SK-MEL-5 (cell line): ENCODE measurements around the gene FABP7. TPM values are rescaled to one million over a fixed set of nuclear protein-coding genes. Genes with fewer than 3 reads are reported as not detected.
A peak's percentile ranks its signal among the peaks of the same experiment; 100 is the strongest.

Source experiments
- DNase-seq: peaks from one replicate; pipeline ENCODE4 v3.0.0-alpha.2; 2016; ENCODE audit warnings: low read depth, low spot score
- in situ Hi-C: cut with HindIII; loops from 2 replicates; pipeline ENCODE4 v1.10.0; 2016; ENCODE audit warnings: low sequenced_read_pairs, high pct_unique_total_duplicates, low pct_unique_long_range_greater_than_20kb
- small RNA-seq, 2 experiments: library from RNA; depleted of rRNA; stranded (forward); fragments of <200 nt; gene quantifications; one replicate each; pipeline ENCODE3, GENCODE V24; 2014
- total RNA-seq: library from RNA; depleted of rRNA; stranded (reverse); fragments of >200 nt; shearing (Covaris generic); gene quantifications from 2 replicates; pipeline ENCODE4 v1.2.3, GENCODE V29; 2014; rRNA removed

FABP7 gene
- total RNA-seq, 1 experiment from 2014 or later, result 200 TPM

GRCh38 chr6:122809001-122809400 is 29.5 kb downstream of the FABP7 start:
- peak; percentile 88 for DNase-seq
- in situ Hi-C loops, result no loop called here

DNA sequence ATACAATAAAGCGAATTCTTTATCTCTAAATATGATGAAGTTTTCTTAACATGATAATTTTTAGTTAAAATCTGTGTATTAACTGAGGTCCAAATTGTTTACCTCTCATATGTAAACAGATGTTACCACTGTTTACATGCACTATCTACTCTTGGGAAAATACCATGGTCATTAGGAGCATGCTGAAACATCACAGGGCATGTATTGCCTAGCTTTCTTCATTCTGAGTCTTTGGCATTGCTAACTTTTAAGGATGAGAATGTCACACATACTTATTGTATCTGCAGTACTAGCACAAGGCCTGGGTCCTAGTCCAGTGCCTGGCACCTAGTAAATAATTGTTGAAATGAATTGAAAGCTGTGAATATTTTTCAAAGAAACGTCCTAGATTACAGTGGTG is 30.2 kb downstream of the FABP7 start:
- DNase-seq, result no peak
- in situ Hi-C loops, result no loop called here

DNA sequence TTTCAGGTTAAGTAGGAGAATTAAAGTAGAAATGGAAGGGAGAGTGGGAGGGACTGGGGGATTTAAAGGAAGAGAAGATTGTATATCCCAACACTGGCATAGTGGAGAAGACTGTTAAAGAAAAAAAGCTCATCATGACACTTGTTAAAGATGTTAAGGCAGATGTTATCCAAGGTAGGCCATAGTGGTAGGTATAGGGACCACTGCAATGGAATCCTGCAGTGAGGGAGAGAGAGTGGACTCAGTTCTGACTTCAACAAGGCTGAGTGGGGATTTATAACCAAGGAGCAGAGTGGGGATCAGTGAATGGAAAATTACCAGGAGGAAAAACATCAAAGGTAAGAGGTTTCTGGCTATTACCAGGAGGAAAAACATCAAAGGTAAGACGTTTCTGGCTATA is 30.7 kb downstream of the FABP7 start:
- in situ Hi-C loops, result no loop called here
- DNase-seq, result no peak

- in situ Hi-C loops, result no loop called here
- DNase-seq, result no peak
Observed at GRCh38 chr6:122817358-122817757, 37.8 kb downstream of the FABP7 start.

DNA sequence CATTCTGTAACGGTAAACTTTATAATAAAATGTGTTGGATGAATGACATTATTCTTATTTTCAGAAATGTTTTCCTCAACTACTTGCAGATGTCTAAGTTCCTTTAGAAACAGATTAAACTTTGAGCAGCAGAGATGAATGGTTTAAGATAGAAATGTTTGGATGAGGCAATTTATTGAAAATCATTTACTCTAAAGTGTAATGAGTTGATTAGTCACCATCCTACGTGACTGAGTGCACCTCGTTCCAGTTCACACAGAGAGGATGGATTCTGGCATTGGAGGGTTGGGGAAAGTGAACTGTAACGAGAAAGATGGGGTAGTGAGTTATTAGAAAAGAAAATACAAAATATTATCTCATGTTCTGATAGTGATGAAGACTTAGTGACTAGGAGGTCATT is 38.2 kb downstream of the FABP7 start:
- in situ Hi-C loops, result no loop called here
- DNase-seq, result no peak

DNA sequence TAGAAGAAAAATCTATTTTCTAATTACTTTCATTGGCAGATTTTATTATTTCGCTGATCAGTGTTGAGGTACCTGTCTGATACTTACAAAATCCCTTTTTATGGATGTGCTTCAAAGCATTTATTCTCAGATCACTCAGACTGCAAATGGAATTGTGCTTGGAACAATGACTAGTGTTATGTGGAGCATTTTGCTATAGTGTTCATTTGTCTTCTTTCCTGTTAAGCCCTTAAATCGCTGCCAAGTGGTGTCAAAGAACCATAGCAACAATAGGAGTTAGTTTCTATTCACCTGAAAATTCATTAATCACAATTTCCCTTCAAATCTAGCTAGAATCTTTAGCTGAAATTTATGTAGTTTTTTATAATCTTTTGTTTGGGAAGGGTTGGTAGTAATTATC is 39.4 kb downstream of the FABP7 start:
- in situ Hi-C loops, result no loop called here
- peak; percentile 25 for DNase-seq

DNA sequence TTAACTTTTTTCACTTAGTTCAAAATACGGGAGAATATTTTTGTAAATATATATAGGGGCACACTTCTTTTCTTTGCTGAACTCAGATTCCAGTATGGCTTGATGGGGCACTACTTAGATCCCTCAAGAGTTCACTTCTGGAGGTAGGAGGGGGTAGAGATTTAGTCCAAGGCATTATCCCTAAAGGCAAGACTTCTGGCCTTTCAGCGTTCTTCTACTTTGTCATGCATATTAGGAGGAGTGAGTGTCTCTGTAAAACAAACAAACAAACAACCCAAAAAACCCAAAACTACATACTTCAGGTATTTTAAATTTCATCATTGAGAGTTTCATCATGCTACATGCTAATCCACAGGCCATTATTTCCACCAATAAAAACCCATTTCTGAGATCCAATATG is 41.6 kb downstream of the FABP7 start:
- in situ Hi-C loops, result no loop called here
- DNase-seq, result no peak

DNA sequence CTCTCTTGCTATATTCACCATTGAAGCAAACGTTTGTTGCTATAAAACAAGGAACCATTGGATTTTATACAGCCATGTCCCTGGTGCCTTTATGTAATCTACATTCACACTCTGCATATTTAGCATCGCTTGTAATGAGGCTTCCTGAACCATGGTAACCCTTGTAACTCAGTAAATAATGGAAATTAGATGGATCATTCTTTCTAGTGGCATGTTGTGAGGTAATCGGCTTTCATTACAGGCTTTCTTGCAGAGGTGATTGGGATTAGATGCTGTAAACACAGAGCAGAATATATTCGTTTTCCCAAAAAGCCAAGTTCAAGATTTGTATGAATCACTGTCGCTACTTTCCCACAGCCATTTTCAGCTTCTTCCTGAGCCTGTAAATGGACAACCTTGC is 45.6 kb downstream of the FABP7 start:
- in situ Hi-C loops, result no loop called here
- no peak for DNase-seq

- in situ Hi-C loops, result no loop called here
Observed at GRCh38 chr6:122829456-122829855, 49.9 kb downstream of the FABP7 start.

DNA sequence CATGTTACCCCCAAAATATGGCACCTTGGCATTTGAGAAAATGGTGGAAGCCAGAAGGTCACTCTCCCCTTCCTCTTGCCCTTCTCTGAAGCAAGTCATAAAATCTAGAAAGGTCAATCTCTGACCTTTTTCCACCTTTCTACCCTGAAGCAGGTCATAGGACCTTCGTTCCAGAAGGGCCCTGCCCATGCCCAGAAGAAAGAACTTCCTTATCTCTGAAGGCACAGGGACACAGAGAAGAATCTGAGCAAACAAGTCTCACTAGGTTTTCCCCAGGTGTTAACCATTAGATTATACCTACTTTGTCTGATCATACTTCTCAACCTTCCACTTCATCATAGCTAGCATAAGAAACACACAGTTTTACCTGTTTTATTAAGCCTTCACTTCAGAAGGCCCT is 52.0 kb downstream of the FABP7 start:
- peak; percentile 54 for DNase-seq
- in situ Hi-C loops, result no loop called here

More at GRCh38 chr6:122829456-122829855, 49.9 kb downstream of the FABP7 start:
- DNase-seq, result no peak

GRCh38 chr6:122832459-122832858 is 52.9 kb downstream of the FABP7 start:
- DNase-seq, result peak; percentile 29
- in situ Hi-C loops, result no loop called here

DNA sequence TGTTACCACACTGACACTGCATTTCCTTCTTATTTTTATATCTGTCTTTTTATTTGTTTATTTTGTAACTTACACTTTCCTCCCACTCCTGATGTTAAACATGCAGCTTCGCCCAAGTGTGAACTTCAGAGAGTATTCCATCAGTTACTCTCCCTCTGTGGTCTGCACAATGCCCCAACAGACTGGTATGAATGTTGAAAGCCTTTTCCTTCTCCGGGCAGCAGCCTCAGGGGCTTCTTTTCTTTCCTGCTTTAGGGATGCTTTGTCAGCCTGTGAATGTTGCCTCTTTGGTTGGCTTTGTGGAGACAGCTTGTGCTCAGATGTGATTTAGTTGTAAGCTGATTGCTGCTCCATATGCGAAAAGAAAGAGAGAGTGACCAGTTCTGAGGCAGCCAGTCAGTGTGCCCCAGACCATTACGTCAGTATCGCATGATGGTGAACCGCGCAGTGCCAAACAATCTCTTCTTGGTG is 53.5 kb downstream of the FABP7 start:
- DNase-seq, result peak; percentile 95
- in situ Hi-C loops, result no loop called here

Small RNA genes lying within 50 kb of the gene (small RNA-seq; reads per million reads assigned to genes)
- gene RN7SL564P, result 0 to 0.29 reads per million in 2 experiments

Other genes starting within 250 kb of the FABP7 start
- gene PKIB, start 169.3 kb upstream of the FABP7 start, total RNA-seq, result 1.0 and 1.4 TPM in 2 replicates
- gene SMPDL3A, start 9.5 kb downstream of the FABP7 start, total RNA-seq, result 59.4 and 60.4 TPM in 2 replicates
- gene CLVS2, start 216.5 kb downstream of the FABP7 start, total RNA-seq, result not detected in 2 replicates